ENCODE measurements around the gene CALB2.

DNA sequence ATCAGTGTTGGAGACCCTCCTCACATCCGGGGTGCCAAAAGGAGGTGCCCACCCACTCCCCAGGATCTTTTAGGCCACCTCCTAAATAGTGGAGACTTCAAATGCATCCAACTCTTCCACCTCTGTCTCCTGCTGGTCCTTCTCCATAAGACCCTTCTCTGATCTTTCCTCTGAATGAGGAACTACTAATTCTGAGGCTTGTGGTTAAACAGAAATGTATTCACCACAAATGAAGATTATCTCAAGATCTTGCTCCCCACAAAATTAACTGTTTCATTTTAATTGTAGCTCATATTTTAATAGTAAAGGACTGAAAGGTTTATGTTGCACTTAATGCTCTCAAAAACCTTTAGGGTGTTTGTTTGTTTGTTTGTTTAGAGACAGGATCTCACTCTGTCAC lies 49.2 kb downstream of the CALB2 start:
- TF ChIP-seq, protein P1, sequence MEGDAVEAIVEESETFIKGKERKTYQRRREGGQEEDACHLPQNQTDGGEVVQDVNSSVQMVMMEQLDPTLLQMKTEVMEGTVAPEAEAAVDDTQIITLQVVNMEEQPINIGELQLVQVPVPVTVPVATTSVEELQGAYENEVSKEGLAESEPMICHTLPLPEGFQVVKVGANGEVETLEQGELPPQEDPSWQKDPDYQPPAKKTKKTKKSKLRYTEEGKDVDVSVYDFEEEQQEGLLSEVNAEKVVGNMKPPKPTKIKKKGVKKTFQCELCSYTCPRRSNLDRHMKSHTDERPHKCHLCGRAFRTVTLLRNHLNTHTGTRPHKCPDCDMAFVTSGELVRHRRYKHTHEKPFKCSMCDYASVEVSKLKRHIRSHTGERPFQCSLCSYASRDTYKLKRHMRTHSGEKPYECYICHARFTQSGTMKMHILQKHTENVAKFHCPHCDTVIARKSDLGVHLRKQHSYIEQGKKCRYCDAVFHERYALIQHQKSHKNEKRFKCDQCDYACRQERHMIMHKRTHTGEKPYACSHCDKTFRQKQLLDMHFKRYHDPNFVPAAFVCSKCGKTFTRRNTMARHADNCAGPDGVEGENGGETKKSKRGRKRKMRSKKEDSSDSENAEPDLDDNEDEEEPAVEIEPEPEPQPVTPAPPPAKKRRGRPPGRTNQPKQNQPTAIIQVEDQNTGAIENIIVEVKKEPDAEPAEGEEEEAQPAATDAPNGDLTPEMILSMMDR (IDR thresholded peaks at IDR 0.05): no peak
- TF ChIP-seq EP300 (IDR thresholded peaks at IDR 0.05): no peak

Measured in sigmoid colon (tissue), 4 donors.